ENCODE measurements around the gene NRDC. TPM values are rescaled to one million over a fixed set of nuclear protein-coding genes. Genes with fewer than 3 reads are reported as not detected.

Gene NRDC, protein sequence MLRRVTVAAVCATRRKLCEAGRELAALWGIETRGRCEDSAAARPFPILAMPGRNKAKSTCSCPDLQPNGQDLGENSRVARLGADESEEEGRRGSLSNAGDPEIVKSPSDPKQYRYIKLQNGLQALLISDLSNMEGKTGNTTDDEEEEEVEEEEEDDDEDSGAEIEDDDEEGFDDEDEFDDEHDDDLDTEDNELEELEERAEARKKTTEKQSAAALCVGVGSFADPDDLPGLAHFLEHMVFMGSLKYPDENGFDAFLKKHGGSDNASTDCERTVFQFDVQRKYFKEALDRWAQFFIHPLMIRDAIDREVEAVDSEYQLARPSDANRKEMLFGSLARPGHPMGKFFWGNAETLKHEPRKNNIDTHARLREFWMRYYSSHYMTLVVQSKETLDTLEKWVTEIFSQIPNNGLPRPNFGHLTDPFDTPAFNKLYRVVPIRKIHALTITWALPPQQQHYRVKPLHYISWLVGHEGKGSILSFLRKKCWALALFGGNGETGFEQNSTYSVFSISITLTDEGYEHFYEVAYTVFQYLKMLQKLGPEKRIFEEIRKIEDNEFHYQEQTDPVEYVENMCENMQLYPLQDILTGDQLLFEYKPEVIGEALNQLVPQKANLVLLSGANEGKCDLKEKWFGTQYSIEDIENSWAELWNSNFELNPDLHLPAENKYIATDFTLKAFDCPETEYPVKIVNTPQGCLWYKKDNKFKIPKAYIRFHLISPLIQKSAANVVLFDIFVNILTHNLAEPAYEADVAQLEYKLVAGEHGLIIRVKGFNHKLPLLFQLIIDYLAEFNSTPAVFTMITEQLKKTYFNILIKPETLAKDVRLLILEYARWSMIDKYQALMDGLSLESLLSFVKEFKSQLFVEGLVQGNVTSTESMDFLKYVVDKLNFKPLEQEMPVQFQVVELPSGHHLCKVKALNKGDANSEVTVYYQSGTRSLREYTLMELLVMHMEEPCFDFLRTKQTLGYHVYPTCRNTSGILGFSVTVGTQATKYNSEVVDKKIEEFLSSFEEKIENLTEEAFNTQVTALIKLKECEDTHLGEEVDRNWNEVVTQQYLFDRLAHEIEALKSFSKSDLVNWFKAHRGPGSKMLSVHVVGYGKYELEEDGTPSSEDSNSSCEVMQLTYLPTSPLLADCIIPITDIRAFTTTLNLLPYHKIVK
- total RNA-seq, result 100 to 1,000 TPM in 1 of 4 donors, 10 to 100 TPM in 3; 63.4 to 116 (median 87.1) TPM

GRCh38 chr1:51878616-51879336, at the start of gene NRDC:
Gene NRDC, minus strand, starts transcription at chr1:51878727. Its CDS starts 112 bp downstream, at chr1:51878615.
- peak within 1 kb of the TSS; percentile 86 to 98 (median 94) for H3K4me3 ChIP-seq
- intact Hi-C loops (cut with DNase I; ENCODE audit: low total_unique reads), result no loop called here
- peak; percentile 93 for TF ChIP-seq POLR2A (IDR thresholded peaks at IDR 0.05)
- TF ChIP-seq POLR2AphosphoS5 (IDR thresholded peaks at IDR 0.05), result peak; percentile 94 to 96 (median 94)
- TF ChIP-seq EP300 (IDR thresholded peaks at IDR 0.05; ENCODE audit: low read depth), result no peak
- TF ChIP-seq, protein P1, sequence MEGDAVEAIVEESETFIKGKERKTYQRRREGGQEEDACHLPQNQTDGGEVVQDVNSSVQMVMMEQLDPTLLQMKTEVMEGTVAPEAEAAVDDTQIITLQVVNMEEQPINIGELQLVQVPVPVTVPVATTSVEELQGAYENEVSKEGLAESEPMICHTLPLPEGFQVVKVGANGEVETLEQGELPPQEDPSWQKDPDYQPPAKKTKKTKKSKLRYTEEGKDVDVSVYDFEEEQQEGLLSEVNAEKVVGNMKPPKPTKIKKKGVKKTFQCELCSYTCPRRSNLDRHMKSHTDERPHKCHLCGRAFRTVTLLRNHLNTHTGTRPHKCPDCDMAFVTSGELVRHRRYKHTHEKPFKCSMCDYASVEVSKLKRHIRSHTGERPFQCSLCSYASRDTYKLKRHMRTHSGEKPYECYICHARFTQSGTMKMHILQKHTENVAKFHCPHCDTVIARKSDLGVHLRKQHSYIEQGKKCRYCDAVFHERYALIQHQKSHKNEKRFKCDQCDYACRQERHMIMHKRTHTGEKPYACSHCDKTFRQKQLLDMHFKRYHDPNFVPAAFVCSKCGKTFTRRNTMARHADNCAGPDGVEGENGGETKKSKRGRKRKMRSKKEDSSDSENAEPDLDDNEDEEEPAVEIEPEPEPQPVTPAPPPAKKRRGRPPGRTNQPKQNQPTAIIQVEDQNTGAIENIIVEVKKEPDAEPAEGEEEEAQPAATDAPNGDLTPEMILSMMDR (IDR thresholded peaks at IDR 0.05), result peak in 1 of 5 experiments; percentile 17

DNA sequence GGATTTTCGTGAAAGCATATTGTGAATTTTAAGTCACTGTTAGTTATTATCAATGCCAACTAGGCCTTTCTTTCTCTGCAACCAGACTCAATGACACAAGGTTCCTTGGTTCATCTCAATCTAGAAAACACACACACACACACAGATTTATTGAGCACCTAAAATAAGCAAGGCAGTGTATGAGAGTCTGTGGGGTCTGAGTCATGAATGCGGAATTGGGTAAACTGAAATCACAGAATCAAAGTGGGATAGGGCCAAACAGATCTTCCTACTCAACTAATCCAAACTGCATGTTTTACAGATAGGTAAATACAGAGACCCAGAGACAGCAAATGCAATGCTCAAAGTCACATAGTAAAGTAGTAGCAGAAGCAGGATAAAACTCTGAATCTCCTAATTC, 48.5 kb upstream of the NRDC start:
- in situ Hi-C loops (cut with MboI; ENCODE audit: low pct_ligation_motif_present in 1 of 4, low pct_unique_long_range_greater_than_20kb in 1 of 4, low sequenced_read_pairs in 3 of 4) (no loop called here), intact Hi-C loops (cut with DNase I; ENCODE audit: low total_unique reads) (no loop called here)
- Histone ChIP-seq H3K4me3 (no peak overlapping the region), H3K4me1 (no peaks in the 10 kb centered on the region), H3K27me3 (no peaks in the 10 kb centered on the region), H3K9me3 (no peaks in the 10 kb centered on the region), H3K36me3 (no peaks in the 10 kb centered on the region), H3K27ac (no peak overlapping the region)
- 82 to 83% methylated on average over 2 of the region's 2 CpGs for WGBS, 2 donors (ENCODE audit: low coverage in 1 of 2)
- TF ChIP-seq EP300 (IDR thresholded peaks at IDR 0.05; ENCODE audit: low read depth), result no peak
- no peak for DNase-seq

More at GRCh38 chr1:51878616-51879336, at the start of gene NRDC:
- DNase-seq, result peak; percentile 100
- Histone ChIP-seq H3K4me1 (peaks cover 25 to 44% (median 34%) of the 10 kb centered on the region in 4 donors), H3K36me3 (no peaks in the 10 kb centered on the region), H3K9me3 (no peaks in the 10 kb centered on the region), H3K27me3 (peaks cover 28% of the 10 kb centered on the region), H3K27ac (peak within 1 kb of the TSS; percentile 92 to 99 (median 99))
- 1% methylated on average over 15 to 54 of the region's 54 CpGs for WGBS, 2 donors (ENCODE audit: low coverage in 1 of 2)
- in situ Hi-C loops (cut with MboI; ENCODE audit: low pct_ligation_motif_present in 1 of 4, low pct_unique_long_range_greater_than_20kb in 1 of 4, low sequenced_read_pairs in 3 of 4), result no loop called here

DNA sequence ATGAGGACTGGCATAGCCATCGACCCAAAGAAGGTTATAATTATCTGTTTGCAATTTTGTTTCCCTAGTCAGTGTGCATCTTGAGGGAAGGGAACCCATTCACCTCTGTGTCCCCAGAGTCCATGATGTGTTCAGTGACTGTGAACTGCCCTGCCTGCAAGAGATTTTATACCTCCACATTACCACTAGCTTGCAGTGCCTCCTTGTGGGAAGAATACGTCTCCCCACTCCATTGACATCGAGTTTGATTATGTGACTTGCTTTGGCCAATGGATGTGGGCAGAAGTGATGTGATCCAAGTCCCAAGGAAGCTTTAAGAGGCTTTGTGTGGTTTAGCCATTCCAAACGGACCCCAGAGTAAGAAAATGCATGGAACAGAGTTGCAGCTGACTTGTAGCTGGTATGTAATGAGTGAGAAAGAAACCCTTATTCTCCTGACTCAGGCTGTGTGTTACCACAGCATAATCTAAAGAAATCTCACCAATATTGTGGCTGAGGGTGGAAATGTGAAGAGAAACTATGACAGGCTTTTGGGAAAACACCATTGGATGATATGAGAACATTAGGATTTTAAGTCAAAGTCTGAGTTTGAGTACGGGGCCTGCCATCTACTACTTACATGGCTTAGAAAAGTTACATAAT, 47.8 kb upstream of the NRDC start:
- TF ChIP-seq, protein P1 (IDR thresholded peaks at IDR 0.05), result no peak
- no peak for TF ChIP-seq POLR2A (IDR thresholded peaks at IDR 0.05)
- no peak for TF ChIP-seq POLR2AphosphoS5 (IDR thresholded peaks at IDR 0.05)
- TF ChIP-seq EP300 (IDR thresholded peaks at IDR 0.05; ENCODE audit: low read depth), result no peak
- Histone ChIP-seq H3K27ac (no peak overlapping the region), H3K36me3 (no peaks in the 10 kb centered on the region), H3K4me3 (no peak overlapping the region), H3K9me3 (no peaks in the 10 kb centered on the region), H3K4me1 (no peaks in the 10 kb centered on the region), H3K27me3 (no peaks in the 10 kb centered on the region)
- in situ Hi-C loops (cut with MboI; ENCODE audit: low pct_ligation_motif_present in 1 of 4, low pct_unique_long_range_greater_than_20kb in 1 of 4, low sequenced_read_pairs in 3 of 4), result no loop called here
- 69 to 80% methylated on average over 2 to 5 of the region's 5 CpGs for WGBS, 2 donors (ENCODE audit: low coverage in 1 of 2)
- no peak for DNase-seq
- intact Hi-C loops (cut with DNase I; ENCODE audit: low total_unique reads), result no loop called here

- Histone ChIP-seq H3K9me3 (no peaks in the 10 kb centered on the region), H3K4me3 (no peak overlapping the region), H3K36me3 (no peaks in the 10 kb centered on the region), H3K27ac (no peak overlapping the region), H3K27me3 (no peaks in the 10 kb centered on the region), H3K4me1 (no peaks in the 10 kb centered on the region)
- intact Hi-C loops (cut with DNase I; ENCODE audit: low total_unique reads) (no loop called here), in situ Hi-C loops (cut with MboI; ENCODE audit: low pct_ligation_motif_present in 1 of 4, low pct_unique_long_range_greater_than_20kb in 1 of 4, low sequenced_read_pairs in 3 of 4) (no loop called here)
- no peak for DNase-seq
- 43 to 56% methylated on average over 1 of the region's 1 CpG for WGBS, 2 donors (ENCODE audit: low coverage in 1 of 2)
- TF ChIP-seq, protein P1 (IDR thresholded peaks at IDR 0.05), result no peak
- TF ChIP-seq POLR2A (IDR thresholded peaks at IDR 0.05) (no peak), POLR2AphosphoS5 (IDR thresholded peaks at IDR 0.05) (no peak), EP300 (IDR thresholded peaks at IDR 0.05; ENCODE audit: low read depth) (no peak)
These were observed 45.9 kb upstream of the NRDC start for GRCh38 chr1:51924455-51924854.
